Gastroesophageal sphincter (tissue), 3 donors: Measurements from ENCODE around the gene PERCC1.

ENCODE experiments used
- CTCF ChIP-seq, 4 experiments: fragments of 200-600 bp in 2 of 4; fragments of 450-650 bp in 2 of 4; sonication (generic) in 1 of 4; IDR thresholded peaks; one replicate each; pipeline ENCODE4 v1.5.1; 2017 to 2019; ENCODE audit warnings: antibody characterized with exemption in 4 of 4, mild to moderate bottlenecking in 2 of 4, moderate library complexity in 2 of 4
- EP300 ChIP-seq: sonication (generic); formaldehyde crosslinking; IDR thresholded peaks from one replicate; pipeline ENCODE4 v1.6.1; 2017; ENCODE audit warnings: antibody characterized with exemption, mild to moderate bottlenecking
- POLR2A ChIP-seq, 2 donors: fragments of 450-650 bp; IDR thresholded peaks; one replicate each; pipeline ENCODE4 v1.6.1; 2017; ENCODE audit warnings: antibody characterized with exemption in 2 of 2, mild to moderate bottlenecking in 2 of 2, moderate library complexity in 1 of 2
- POLR2AphosphoS5 ChIP-seq: sonication (generic); formaldehyde crosslinking; IDR thresholded peaks from one replicate; pipeline ENCODE4 v1.6.1; 2017; ENCODE audit warnings: antibody characterized with exemption

GRCh38 chr16:1385232-1385631 is 45.6 kb upstream of the PERCC1 start:
- TF ChIP-seq POLR2A (IDR thresholded peaks at IDR 0.05) (no peak), CTCF (IDR thresholded peaks at IDR 0.05) (no peak), POLR2AphosphoS5 (no peak), EP300 (no peak)
